NOMO-1 treated with dmso at 0.1 percent for 144 hours (cell line): ENCODE measurements around the gene ABHD11.
"Not testable (repeated sequence)": the region's sequence is repeated elsewhere in the genome, so short reads cannot be mapped to it uniquely, and the experiment has no call there.

Experiments
- DNase-seq: peaks from one replicate; lab custom pipeline; 2025; ENCODE audit not compliant: unreplicated experiment; lab: John Stamatoyannopoulos, UW

The ABHD11 gene

GRCh38 chr7:73720443-73720842 is 18.2 kb downstream of the ABHD11 start:
- not testable (repeated sequence) for DNase-seq

- DNase-seq = no peak
These were observed 18.8 kb downstream of the ABHD11 start for GRCh38 chr7:73719806-73720169.

- peak; percentile 48 for DNase-seq
These were observed 19.4 kb downstream of the ABHD11 start, which contains the start of gene STX1A for GRCh38 chr7:73718905-73719805. TSS of gene STX1A (minus strand) at chr7:73719669. CDS start at chr7:73719631, 38 bp downstream.

- no peak for DNase-seq
These were observed 20.1 kb downstream of the ABHD11 start for GRCh38 chr7:73718438-73718881.

- DNase-seq = peak; percentile 98
These were observed 20.6 kb downstream of the ABHD11 start for GRCh38 chr7:73717991-73718405.

- no peak for DNase-seq
These were observed 21.4 kb downstream of the ABHD11 start for GRCh38 chr7:73717025-73717807.

- no peak for DNase-seq
These were observed 22.2 kb downstream of the ABHD11 start for GRCh38 chr7:73716318-73716890.

GRCh38 chr7:73715648-73716317 is 22.8 kb downstream of the ABHD11 start:
- peak; percentile 99 for DNase-seq

- not testable (repeated sequence) for DNase-seq
These were observed 25.3 kb downstream of the ABHD11 start for GRCh38 chr7:73713319-73713718.

GRCh38 chr7:73712773-73713172 is 25.8 kb downstream of the ABHD11 start:
- no peak for DNase-seq

GRCh38 chr7:73708961-73709549 is 29.5 kb downstream of the ABHD11 start:
- no peak for DNase-seq

- no peak for DNase-seq
These were observed 31.5 kb downstream of the ABHD11 start for GRCh38 chr7:73707045-73707631.

GRCh38 chr7:73706126-73707044 is 32.2 kb downstream of the ABHD11 start:
- no peak for DNase-seq

GRCh38 chr7:73705551-73705920 is 33.1 kb downstream of the ABHD11 start:
- no peak for DNase-seq

GRCh38 chr7:73704640-73705550 is 33.7 kb downstream of the ABHD11 start:
- no peak for DNase-seq

GRCh38 chr7:73703757-73704639 is 34.6 kb downstream of the ABHD11 start:
- no peak for DNase-seq

GRCh38 chr7:73703225-73703624 is 35.4 kb downstream of the ABHD11 start:
- no peak for DNase-seq
